ENCODE data around the gene GABRE.

Gene GABRE

GRCh38 chrX:151997539-151997938 lies 23.1 kb upstream of the GABRE start:
- H3K4me1 ChIP-seq (ENCODE audit: insufficient read depth, low read length, severe bottlenecking): no peaks in the 10 kb centered on the region
- H3K36me3 ChIP-seq (ENCODE audit: insufficient read depth, low read length): no peaks in the 10 kb centered on the region
- H3F3A ChIP-seq (ENCODE audit: insufficient read depth, low read length): no peaks in the 10 kb centered on the region
- TF ChIP-seq EZH2 (IDR thresholded peaks at IDR 0.05; ENCODE audit: borderline replicate concordance, low read length) (no peak), CTCF (IDR thresholded peaks at IDR 0.05; ENCODE audit: low read length) (no peak)
- no peak overlapping the region for H3K4me3 ChIP-seq (ENCODE audit: low read depth, low read length, poor library complexity, severe bottlenecking)
- H3K9me3 ChIP-seq (ENCODE audit: low read length): no peaks in the 10 kb centered on the region
- no peak overlapping the region for H2AFZ ChIP-seq (ENCODE audit: low read length)
- no peaks in the 10 kb centered on the region for H3K9me2 ChIP-seq (ENCODE audit: low read depth, low read length)
- no peak overlapping the region for H3K27ac ChIP-seq (ENCODE audit: low read depth, low read length, poor library complexity, severe bottlenecking)
- H4K20me1 ChIP-seq (ENCODE audit: insufficient read depth, low read length): no peaks in the 10 kb centered on the region
- H3K27me3 ChIP-seq (ENCODE audit: insufficient read depth, low read length): no peaks in the 10 kb centered on the region
- no peak overlapping the region for H3K9ac ChIP-seq (ENCODE audit: low read length)
- no peak overlapping the region for H3K4me2 ChIP-seq (ENCODE audit: low read length)
- H3K79me2 ChIP-seq (ENCODE audit: insufficient read depth, low read length): no peaks in the 10 kb centered on the region

- Histone ChIP-seq H3K4me3 (ENCODE audit: low read depth, low read length, poor library complexity, severe bottlenecking) (no peak overlapping the region), H3K9me2 (ENCODE audit: low read depth, low read length) (no peaks in the 10 kb centered on the region), H3K36me3 (ENCODE audit: insufficient read depth, low read length) (no peaks in the 10 kb centered on the region), H3K9me3 (ENCODE audit: low read length) (no peaks in the 10 kb centered on the region), H3K79me2 (ENCODE audit: insufficient read depth, low read length) (no peaks in the 10 kb centered on the region), H3K27me3 (ENCODE audit: insufficient read depth, low read length) (no peaks in the 10 kb centered on the region), H3K4me2 (ENCODE audit: low read length) (no peak overlapping the region), H3K9ac (ENCODE audit: low read length) (no peak overlapping the region), H4K20me1 (ENCODE audit: insufficient read depth, low read length) (no peaks in the 10 kb centered on the region), H2AFZ (ENCODE audit: low read length) (no peak overlapping the region), H3K4me1 (ENCODE audit: insufficient read depth, low read length, severe bottlenecking) (no peaks in the 10 kb centered on the region), H3K27ac (ENCODE audit: low read depth, low read length, poor library complexity, severe bottlenecking) (no peak overlapping the region), H3F3A (ENCODE audit: insufficient read depth, low read length) (no peaks in the 10 kb centered on the region)
- no peak for TF ChIP-seq CTCF (IDR thresholded peaks at IDR 0.05; ENCODE audit: low read length)
- no peak for TF ChIP-seq EZH2 (IDR thresholded peaks at IDR 0.05; ENCODE audit: borderline replicate concordance, low read length)
Measured at GRCh38 chrX:151996347-151996746, 21.9 kb upstream of the GABRE start.

GRCh38 chrX:151994476-151994875 lies 20.0 kb upstream of the GABRE start:
- H3K27me3 ChIP-seq (ENCODE audit: insufficient read depth, low read length): no peaks in the 10 kb centered on the region
- H3K9me2 ChIP-seq (ENCODE audit: low read depth, low read length): no peaks in the 10 kb centered on the region
- no peaks in the 10 kb centered on the region for H3K9me3 ChIP-seq (ENCODE audit: low read length)
- H3K4me3 ChIP-seq (ENCODE audit: low read depth, low read length, poor library complexity, severe bottlenecking): no peak overlapping the region
- H2AFZ ChIP-seq (ENCODE audit: low read length): no peak overlapping the region
- H4K20me1 ChIP-seq (ENCODE audit: insufficient read depth, low read length): no peaks in the 10 kb centered on the region
- no peak overlapping the region for H3K4me2 ChIP-seq (ENCODE audit: low read length)
- TF ChIP-seq CTCF (IDR thresholded peaks at IDR 0.05; ENCODE audit: low read length) (no peak), EZH2 (IDR thresholded peaks at IDR 0.05; ENCODE audit: borderline replicate concordance, low read length) (no peak)
- H3F3A ChIP-seq (ENCODE audit: insufficient read depth, low read length): no peaks in the 10 kb centered on the region
- H3K27ac ChIP-seq (ENCODE audit: low read depth, low read length, poor library complexity, severe bottlenecking): no peak overlapping the region
- H3K36me3 ChIP-seq (ENCODE audit: insufficient read depth, low read length): no peaks in the 10 kb centered on the region
- H3K79me2 ChIP-seq (ENCODE audit: insufficient read depth, low read length): no peaks in the 10 kb centered on the region
- no peaks in the 10 kb centered on the region for H3K4me1 ChIP-seq (ENCODE audit: insufficient read depth, low read length, severe bottlenecking)
- H3K9ac ChIP-seq (ENCODE audit: low read length): no peak overlapping the region
